NCI-H2029 (cell line): ENCODE results near the gene COL20A1.
"Not testable (repeated sequence)": the region's sequence is repeated elsewhere in the genome, so short reads cannot be mapped to it uniquely, and the experiment has no call there.

Experiments used
- DNase-seq: peaks from one replicate; lab custom pipeline; 2025; lab: John Stamatoyannopoulos, UW

COL20A1 gene

GRCh38 chr20:63377951-63378381 is 85.0 kb downstream of the COL20A1 start:
- no peak for DNase-seq

DNA sequence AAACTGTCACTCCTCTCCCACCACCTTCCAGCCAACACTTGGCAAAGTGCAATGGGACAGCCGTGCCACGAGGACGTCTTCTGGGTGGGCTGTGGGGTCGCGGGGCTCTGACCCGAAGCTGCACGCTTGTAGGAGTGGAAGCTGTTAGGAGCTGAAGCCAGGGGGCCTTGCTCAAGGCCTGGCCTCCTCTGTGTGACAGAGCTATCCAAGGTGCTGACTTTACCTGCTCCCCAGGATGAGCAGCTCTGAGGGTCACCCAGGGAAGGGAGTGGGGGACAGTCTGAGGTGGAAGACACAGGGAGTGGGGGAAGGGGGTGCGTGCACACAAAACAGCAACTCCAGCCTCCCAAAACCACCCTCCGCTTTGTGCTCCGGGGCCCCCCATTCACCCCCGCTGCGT is 85.6 kb downstream of the COL20A1 start:
- no peak for DNase-seq

GRCh38 chr20:63379296-63379695 is 86.3 kb downstream of the COL20A1 start:
- no peak for DNase-seq

- DNase-seq, result not testable (repeated sequence)
Measured at GRCh38 chr20:63379872-63380271, 86.9 kb downstream of the COL20A1 start.

- no peak for DNase-seq
Measured at GRCh38 chr20:63380346-63380870, 87.4 kb downstream of the COL20A1 start.

DNA sequence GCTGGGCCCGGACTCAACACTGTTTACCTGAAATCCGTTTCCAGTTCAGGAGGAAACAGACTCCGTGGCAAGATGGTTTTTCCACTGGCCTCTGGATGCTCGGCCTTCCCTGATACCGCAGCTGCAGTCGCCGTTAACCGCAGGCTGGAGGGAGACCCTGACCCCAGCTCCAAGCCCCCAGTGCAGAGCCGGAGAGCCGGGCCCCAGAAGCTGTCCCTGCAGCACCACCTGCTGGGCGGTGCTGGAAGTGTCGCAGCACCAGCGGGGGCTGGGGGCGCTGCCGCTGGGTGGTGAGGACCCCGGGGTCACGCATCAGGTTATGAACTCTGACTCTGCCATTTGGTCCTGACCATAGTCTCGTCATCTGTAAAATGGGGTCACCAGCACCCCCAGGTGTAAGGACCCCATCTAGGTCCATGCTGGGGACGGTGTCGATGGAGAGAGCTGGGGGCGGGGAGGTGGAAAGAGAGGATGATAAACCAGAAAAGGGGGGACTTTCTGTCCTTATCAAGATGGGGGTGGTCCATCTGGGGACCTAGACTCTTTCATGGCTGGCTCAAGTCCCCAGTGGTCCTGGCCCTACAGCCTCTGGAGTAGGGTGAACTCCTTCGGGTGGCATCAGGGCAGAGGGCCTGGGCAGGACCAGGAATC is 88.9 kb downstream of the COL20A1 start:
- DNase-seq, result no peak

- no peak for DNase-seq
Measured at GRCh38 chr20:63382551-63383300, 89.7 kb downstream of the COL20A1 start.

DNA sequence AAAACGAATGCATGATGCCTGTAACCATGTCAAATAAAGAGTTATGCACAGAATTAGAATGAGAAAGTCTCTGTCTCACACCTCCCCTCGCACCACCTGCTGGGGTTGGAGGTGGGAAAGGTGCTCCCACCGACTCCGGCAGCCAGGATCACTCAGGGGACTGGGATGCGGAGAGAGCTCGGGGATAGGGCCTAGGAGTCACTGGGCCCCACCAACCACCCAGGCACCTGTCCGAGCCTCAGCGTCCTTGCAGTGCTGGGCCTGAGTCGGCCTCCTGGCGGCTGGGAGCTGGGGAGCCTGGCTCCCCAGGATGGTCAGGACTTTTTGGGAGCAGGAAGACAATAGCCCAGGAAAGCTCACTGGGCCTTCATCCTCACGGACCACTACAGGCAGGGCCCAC is 90.6 kb downstream of the COL20A1 start:
- DNase-seq, result no peak

DNA sequence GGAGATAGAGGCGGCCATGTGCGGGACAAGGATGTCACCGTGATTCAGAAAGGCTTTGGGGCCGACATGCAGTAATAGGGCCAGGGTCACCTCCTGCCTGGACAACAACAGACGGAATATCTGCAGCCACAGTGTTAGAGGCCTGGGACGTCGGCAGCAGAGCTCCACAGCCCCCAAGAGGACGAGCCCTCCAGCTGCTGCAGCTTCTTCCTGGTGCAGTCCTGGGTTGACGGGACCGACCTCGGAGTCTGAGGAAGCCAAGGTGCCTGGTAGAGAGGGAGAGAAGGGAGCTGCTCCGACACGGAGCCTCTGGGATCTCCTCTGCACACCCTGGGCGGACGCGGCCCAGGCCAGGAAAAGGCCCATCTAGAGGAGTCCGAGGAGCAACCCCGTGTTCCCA is 91.3 kb downstream of the COL20A1 start:
- no peak for DNase-seq
